ENCODE data around the gene BST1.
A peak's percentile ranks its signal among the peaks of the same experiment; 100 is the strongest.

The BST1 gene, protein sequence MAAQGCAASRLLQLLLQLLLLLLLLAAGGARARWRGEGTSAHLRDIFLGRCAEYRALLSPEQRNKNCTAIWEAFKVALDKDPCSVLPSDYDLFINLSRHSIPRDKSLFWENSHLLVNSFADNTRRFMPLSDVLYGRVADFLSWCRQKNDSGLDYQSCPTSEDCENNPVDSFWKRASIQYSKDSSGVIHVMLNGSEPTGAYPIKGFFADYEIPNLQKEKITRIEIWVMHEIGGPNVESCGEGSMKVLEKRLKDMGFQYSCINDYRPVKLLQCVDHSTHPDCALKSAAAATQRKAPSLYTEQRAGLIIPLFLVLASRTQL

DNA sequence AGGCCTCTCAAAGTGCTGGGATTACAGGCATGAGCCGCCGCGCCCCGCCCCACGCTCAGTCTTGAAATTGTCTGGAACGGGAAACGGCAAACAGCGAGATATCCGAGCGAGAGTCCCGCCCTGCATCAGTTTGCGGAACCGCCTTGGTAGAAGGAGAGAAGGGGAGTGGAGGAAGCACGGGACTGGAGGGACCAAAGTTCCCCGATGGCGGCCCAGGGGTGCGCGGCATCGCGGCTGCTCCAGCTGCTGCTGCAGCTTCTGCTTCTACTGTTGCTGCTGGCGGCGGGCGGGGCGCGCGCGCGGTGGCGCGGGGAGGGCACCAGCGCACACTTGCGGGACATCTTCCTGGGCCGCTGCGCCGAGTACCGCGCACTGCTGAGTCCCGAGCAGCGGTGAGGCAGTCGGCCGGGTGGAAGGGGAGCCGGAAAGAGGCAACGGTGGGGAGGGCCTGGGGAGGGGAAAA is at the start of gene BST1:
TSS of gene BST1 (plus strand) at position 125 of the 463 bp plus-strand sequence. CDS start at position 205, 80 bp downstream.
- DNase-seq = no peak

DNA sequence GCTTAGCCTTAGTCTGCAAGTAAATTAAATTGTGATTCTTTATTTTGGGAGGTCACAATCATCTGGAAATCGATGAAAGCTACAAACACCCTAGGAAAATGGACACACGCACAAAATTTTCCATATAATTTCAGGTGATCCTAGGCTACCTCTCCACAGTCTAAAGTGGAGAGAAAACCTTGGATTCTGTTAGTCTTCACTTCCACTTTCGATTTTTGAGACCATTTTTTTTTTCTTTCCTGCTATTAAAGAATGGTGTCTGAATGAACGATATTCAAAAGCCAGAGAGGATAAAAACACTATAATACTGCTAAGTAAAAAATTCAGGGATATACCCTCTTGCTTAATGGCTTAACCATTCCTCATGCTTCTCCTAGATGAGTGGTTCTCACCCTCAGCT is 49.4 kb upstream of the BST1 start:
- no peak for DNase-seq

DNA sequence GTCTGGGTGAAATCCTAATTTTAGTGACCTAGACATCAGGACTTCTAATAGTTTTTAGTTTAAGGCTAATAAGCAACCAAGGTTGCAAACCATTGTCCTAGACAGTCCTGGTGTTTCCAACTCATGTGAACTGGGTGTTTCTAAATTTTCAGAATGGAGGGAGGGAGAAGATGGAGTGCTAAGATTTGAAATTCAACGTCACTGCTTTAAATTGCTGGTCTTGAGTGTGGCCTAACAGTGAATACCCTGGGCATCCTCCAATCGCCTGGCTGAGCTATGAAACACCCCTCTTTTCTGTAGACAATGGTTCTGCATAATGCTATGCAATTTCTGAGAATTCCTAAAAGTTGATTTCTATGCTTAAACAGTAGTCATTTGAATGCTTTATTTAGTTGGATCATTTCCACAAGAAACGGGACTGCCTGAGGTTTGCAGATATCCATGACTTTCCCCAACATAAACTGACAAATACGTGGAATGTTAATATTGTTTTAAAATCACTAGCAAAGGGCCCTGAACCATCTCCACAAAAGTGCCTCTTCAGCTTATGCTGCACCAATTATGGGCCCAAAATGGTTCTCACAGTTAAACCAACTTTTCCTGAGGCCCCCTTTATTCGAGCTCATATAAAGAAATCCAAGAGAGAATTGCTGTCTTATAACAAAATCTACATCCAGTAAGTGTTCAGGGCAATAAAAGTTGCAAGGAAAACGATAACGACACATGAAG is 48.8 kb upstream of the BST1 start:
- no peak for DNase-seq

DNA sequence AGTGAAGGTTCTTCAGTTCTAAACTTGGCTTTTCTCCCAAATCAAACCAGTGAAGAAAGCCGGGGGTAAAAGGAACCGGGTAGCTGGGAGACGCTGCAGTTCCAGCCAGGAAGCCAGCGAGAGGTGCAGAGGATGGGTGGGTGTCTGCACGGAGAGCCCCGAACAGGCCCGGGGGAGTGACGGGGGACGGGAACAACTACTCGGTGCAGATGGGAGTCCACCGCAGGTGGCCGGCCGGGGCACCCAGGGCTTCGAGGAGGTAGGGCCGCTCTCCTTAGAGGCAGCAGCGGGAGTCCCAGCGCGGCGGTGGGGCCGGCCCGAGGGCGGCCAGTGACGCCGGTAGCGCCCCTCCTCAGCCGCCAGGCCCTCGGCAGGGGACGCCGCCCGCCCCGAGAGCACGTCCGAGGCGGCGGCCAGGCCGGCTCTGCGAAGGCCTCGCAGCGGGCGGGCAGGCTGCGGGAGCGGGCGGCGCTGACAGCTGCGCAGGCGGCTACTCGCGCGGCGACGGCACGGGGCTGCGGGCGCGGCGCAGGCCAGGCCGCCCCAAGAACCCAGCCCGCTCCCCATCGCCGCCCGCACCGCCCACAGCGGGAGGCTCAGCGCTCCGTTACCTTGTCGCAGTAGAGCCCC is 48.2 kb upstream of the BST1 start:
- no peak for DNase-seq

DNA sequence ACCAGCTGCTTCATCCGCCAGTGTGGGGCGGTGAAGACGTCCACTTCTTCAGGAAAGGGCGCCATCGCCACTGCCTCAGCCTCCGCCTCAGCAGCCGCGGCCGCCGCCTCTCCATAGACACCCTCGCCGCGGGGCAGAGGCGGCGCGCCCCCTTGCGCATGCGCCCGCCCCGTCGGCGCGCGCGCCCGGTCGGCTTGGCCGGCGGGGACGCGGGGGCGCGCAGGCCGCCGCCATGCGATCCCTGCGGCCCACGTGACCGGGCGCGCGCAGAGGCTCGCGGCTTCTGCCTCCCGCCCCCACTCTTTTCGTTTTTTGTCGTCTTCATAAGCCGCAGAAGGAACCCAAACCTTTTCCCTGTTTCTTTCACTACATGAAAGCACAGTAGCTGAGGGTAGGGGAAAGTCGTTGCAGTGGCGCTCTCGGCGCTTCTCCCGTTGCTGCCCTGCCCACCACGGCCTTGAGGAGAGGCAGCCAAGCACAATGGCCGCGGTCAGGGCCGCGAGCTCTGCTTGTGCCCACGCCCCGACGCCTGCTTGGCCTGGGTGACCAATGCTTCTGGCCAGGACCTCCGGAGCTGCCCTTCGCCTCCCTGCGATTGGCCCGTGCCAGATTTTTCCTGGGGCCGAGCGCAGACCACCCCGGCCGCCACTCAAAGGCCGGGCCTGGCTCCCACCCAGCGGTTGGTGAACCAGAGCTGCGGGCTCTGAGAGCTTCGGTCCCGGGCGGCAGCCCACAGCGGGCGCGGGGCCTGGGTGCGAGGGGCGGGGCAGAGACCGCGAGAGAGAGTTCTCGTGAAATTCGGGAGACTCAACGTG is 47.4 kb upstream of the BST1 start, which contains the start of gene FBXL5:
TSS of gene FBXL5 (minus strand) at position 135 of the 815 bp plus-strand sequence. CDS start at position 65, 70 bp downstream.
- peak; percentile 8 for DNase-seq

DNA sequence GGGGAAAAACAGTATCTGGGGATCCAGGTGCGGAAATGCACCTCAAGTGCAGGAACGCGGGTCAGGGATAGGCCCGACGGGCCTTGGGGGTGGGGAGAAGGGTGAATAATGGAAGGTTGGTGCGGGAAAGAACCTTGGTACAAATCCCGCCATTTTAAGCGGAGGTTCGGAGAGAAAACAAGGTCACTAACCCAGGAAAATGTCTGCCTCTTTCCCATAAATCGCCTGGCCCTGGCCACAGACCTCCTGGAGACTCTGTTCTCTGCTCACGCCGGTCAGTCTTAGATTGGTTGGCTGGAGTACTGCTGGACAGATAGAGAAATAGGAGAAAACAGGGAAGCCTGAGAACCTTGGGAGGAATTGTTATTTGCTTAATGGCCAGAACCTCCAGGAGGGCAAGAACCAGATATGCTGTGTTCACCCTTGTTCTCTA is 46.8 kb upstream of the BST1 start:
- DNase-seq = no peak

DNA sequence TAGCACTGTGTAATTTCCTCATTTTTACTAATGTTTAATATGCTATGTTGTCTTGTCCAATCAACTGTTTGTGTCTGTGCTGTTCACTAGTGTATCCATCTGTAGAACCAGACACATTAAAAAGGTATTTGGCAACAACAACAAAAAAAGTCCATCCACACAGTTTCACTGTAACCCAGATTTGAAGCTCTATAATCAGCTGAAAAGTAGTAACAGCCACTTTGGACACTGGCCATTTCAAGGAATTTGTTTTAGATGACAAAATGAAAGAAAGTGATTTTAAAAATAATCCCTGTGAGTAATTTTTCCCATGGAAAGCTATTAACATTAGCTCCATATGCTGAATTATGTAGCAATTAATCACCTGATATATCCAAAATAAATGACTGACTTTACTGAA is 45.5 kb upstream of the BST1 start:
- DNase-seq = no peak

DNA sequence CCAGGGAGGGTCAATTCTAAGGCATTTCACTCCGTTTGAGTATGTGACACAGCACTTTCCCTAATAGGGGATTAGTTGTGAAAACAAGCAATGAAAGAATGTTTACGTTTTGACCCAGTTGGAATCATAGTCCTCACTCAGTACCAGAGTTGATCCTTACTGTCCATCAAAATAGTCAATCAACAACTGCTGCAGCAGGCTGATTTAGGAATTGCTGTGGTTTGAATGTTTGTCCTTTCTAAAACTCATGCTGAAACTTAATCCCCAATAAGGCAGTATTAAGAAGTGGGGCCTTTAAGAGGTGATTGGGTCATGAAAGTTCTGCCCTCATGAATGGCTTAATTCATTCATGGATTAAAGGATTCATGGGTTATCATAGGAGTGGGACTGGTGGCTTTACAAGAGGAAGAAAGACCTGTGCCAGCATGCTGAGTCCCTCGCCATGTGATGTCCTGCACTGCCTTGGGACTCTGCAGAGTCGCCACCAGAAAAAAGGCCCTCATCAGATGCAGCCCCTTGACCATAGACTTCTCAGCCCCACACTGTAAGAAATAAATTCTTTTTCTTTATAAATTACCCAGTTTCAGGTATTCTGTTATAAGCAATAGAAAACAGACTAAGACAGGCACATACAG is 44.6 kb upstream of the BST1 start:
- no peak for DNase-seq

DNA sequence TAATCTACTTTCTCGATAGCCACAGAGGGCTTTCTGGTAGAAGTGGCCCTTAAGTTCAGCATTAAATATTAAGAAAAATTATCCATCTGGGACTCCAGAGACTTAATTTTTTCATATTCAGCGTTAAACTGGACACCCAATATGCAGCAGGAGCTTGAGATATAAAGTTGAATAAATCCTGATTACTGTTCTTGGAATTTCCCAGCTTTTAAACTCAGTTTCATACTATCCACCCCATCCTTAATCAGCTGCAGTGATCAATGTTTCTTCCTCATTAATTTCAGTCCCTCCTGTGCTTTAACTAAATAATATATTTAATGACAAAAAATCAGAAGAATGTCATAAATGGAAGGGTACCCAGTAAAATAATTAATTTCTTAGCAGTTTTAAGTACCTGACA is 44.1 kb upstream of the BST1 start:
- DNase-seq = no peak

DNA sequence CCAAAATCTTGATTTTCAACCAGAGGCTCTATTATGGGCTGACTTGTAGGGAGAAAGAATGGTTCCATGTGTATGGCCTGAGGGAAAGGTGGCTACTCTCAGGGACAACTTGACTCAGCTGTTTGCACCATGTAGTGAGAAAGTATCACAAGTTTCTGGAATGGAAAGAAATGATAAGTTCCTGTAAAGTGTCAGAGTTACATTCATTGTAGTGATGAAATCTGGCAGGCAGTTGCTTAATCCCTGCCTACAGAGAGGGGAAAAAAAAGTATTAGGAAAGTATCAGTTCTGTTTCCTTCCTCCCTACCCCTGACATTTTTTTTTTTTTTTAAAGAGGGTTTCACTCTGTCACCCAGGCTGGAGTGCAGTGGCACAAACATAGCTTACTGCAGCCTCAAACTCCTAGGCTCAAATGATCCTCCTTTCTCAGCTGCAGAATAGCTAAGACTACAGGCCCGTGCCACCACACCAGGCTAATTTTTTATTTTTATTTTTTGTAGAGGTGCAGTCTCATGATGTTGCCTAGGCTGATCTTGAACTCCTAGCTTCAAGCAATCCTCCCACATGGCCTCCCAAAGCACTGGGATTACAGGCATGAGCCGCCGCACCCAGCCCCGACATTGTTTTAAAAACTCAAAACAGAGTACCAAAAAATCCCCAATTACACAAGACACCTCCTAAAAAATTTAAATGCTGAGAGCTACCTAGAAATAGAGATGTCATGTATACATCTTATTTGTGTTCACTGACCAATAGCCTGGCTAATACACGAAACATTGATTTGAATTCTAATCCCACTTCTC is 42.9 kb upstream of the BST1 start:
- no peak for DNase-seq

DNA sequence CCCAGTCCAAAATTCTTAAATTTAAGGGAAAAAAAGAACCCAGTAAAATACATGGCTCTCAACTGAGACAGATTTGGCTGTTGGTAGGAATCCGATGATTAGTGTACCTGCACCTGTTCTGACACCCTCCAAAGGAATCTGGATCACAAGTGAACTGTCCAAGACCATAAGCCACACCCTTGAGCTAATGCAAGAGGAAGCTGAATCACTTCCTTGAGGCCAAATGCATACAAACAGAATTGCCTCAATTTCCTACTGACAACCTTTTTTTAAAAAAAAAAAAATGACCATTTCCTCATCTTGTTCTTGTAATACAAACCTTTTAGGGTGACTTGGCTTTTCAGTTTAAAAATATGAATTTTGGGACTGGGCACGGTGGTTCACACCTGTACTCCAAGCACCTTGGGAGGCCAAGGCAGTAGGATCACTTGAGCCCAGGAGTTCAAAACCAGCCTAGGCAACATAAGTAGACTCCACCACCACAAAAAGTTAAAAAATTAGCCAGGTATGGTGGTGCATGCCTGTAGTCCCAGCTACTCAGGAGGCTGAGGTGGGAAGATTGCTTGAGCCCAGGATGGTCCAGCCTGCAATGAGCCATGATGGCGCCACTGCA is 37.0 kb upstream of the BST1 start:
- DNase-seq = no peak

DNA sequence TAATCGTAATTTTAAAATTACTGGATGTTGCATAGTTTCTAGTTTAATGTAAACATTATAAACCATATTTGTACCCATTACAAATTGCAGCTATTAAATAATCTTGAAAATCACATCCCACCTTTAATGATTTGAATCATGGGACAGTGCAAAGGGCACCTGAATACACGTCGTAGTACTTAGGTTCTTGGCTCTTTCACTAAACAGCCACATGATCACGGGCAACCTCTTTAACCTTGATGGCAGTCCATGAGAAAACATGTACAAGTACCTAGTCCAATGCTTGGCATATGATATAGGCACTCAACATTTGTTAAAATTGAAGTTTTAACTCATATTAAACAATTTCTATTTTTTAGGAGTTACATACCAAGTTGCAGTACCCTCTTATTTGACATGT is 35.9 kb upstream of the BST1 start:
- DNase-seq = no peak

DNA sequence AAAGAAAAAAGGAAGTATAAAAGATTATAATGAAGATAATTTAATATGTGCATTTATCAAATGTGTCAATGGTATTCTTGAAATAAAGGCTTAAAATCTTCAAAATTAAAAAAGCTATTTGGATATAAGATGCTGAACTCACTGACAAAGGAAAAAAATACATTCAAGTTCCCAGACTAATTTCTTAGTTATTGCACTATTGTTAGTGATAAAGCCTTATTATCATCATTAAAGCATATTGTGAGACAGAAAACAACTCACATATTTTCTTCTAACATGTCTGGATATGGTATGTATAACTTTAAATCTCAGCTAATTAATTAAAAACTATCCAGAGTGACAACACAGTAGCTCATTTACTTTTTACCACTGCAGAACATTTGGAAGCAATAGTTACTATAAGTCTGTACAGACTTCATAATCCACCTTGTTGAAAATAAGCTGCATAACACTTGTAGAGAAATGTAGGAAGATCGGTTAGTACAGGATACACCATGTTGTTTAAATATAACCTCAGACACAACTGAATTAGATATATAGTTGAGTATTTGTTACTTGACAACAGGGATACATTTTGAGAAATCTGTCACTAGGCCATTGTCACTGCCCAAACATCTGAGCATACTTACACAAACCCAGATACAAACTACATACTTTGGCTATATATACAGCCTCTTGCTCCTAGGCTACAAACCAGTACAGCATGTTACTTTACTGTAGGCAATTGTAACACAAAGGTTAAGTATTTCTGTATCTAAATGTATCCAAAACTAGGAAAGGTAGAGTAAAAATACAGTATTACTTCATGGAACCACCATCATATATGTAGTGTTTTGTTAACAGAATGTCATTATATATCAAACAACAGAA is 34.1 kb upstream of the BST1 start:
- DNase-seq = no peak

DNA sequence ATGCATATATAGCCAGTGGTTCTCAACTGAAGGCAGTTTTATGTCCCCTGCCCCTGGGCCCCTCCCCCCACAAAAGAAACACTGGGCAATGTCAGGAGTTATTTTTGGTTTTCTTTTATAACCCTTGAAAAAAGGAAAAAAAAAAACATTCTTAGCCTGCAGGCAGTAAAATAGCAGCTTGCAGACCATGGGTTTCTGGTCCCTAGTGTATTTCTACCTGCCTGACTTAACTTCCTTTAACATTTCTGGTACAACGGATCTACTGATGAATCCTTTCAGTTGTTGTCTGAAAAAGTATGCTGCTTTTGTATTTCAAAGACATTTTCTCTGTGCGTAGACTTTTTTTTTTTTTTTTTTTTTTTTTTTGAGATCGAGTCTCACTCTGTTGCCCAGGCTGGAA is 32.3 kb upstream of the BST1 start:
- no peak for DNase-seq

DNA sequence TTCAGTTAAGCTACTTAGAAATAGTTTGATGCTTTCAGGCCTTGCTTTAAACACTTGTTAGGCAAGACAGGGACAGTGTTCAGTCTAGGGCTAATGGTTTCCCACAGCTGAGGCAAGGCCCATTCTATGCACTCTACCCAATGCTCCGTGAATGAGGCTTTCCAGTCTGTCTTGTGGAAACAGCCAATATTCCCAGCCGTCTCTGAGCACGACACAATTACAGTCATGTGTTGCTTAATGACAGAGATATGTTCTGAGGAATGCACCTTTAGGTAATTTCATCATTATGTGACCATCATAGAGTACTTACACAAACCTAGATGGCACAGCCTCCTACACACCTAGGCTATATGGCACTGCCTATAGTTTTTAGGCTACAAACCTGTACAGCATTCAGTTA is 30.8 kb upstream of the BST1 start:
- no peak for DNase-seq

DNA sequence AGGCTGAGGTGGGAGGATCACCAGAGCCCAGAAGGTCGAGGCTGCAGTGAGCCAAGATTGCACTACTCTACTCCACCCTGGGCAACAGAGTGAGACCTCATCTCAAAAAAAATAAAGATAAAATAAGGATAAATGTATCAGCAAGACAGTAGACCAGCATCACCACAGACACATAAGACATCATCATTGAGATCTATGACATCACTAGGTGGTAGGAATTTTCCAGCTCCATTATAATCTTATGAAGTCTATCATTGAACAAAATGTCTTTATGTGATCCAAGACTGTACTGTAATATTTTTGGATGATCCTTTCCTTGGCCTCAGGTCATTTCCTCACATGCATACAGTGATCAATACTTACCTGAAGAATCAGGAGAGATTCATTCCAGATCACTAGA is 29.5 kb upstream of the BST1 start:
- no peak for DNase-seq

DNA sequence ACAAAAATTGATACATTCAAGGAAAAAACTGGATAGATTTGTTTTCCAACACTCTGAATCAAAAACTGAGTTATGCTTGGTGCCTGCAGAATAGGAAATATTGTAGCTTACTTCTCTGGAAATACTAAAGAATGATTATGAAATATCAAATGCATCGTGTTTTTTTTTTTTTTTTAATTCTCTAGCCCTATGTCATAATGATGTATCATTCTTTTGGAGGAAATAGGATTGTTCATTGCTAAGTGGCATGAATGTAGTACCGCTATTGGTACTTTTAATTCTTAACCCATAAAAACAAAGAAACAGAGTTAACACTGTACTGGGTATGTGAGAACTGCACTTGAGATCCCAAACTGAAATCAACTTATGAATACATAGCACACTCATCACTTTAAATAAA is 28.8 kb upstream of the BST1 start:
- DNase-seq = no peak

DNA sequence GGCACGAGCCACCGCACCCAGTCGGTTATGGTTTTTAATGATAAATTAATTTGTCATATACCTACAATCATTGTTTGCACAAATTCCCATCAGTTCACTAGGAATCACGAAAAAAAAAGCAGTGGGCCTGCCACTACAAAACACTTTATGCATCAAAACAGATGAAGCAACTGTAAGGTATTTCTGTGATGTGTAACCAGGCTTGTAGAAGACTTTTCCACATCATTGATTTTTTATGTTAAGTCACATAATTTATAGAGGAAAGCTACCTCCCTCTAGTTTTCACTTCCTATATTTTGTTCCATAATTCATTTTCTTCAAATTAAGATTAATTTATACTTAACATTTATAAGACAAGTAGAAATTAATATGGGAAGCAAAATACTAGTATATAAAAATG is 27.9 kb upstream of the BST1 start:
- no peak for DNase-seq

DNA sequence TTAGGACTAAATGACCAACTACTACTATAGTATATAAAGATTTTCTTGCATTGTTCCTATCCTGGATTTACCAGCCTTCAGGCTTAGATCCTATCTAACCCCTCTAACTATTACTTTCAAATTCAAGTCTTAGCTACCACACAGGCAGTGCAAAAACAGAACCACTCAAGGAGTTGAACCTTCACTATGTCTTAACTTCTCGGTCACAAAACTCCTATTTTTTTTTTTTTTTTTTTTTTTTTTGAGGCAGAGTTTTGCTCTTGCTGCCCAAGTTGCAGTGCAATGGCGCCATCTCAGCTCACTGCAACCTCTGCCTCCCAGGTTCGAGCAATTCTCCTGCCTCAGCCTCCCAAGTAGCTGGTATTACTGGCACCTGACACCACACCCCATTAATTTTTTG is 27.5 kb upstream of the BST1 start:
- no peak for DNase-seq

DNA sequence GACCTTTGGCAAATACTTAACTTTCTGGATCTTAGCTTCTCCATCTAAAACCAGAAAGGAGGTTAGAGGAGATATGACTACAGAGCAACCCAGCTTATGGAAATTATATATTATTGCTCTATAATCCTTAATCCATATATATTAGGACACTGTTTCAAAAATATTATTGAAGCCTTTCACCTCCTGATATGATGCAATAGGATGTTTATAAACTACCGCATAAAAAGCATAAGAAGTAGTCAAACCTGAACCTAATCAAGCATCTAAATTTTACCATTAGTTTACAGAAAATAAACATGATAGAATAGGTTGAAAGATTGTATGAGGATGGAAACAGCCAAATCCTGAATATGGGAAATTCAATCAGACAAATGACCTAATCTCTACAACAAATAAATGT is 26.8 kb upstream of the BST1 start:
- DNase-seq = no peak
